ENCODE results near the gene TBC1D30.

GRCh38 chr12:64918801-64919200 is 94.4 kb downstream of the TBC1D30 start:
- TF ChIP-seq TOX (CRISPR knock-in tag; IDR thresholded peaks at IDR 0.05; ENCODE audit: borderline replicate concordance): no peak
- no peak for TF ChIP-seq ZC3H10 (CRISPR knock-in tag; IDR thresholded peaks at IDR 0.05)
